Activated effector memory CD4-positive, alpha-beta T cell treated with Interleukin-2 at 50 U/mL for 16 hours (primary cell): ENCODE data around the gene ZNF236.
"Not testable (repeated sequence)": the region's sequence is repeated elsewhere in the genome, so short reads cannot be mapped to it uniquely, and the experiment has no call there.

Source experiments
- DNase-seq: peaks from one replicate; pipeline ENCODE4 v3.0.0-alpha.2; 2020

Gene ZNF236

GRCh38 chr18:76822506-76823160, at the start of gene ZNF236:
TSS of gene ZNF236 (plus strand) at chr18:76822557. CDS start at chr18:76822608, 51 bp downstream.
- DNase-seq: peak; percentile 63

GRCh38 chr18:76772665-76773064, 49.7 kb upstream of the ZNF236 start:
- DNase-seq: no peak

GRCh38 chr18:76777036-76777435, 45.3 kb upstream of the ZNF236 start:
- not testable (repeated sequence) for DNase-seq

- DNase-seq: no peak
These were observed 38.4 kb upstream of the ZNF236 start for GRCh38 chr18:76783786-76784484.

- DNase-seq: no peak
These were observed 36.5 kb upstream of the ZNF236 start for GRCh38 chr18:76785872-76786271.

GRCh38 chr18:76788571-76789317, 33.6 kb upstream of the ZNF236 start:
- DNase-seq: no peak

GRCh38 chr18:76791106-76791505, 31.3 kb upstream of the ZNF236 start:
- no peak for DNase-seq

GRCh38 chr18:76791642-76792041, 30.7 kb upstream of the ZNF236 start:
- no peak for DNase-seq

- DNase-seq: no peak
These were observed 28.0 kb upstream of the ZNF236 start for GRCh38 chr18:76794326-76794725.

GRCh38 chr18:76801567-76802505, 20.5 kb upstream of the ZNF236 start:
- DNase-seq: peak; percentile 21

- DNase-seq: no peak
These were observed 18.9 kb upstream of the ZNF236 start for GRCh38 chr18:76803413-76803812.

GRCh38 chr18:76803814-76804213, 18.5 kb upstream of the ZNF236 start:
- peak; percentile 56 for DNase-seq

GRCh38 chr18:76805221-76805620, 17.1 kb upstream of the ZNF236 start:
- no peak for DNase-seq

- DNase-seq: no peak
These were observed 16.1 kb upstream of the ZNF236 start for GRCh38 chr18:76806301-76806700.

- DNase-seq: no peak
These were observed 13.8 kb upstream of the ZNF236 start for GRCh38 chr18:76808561-76808960.

- not testable (repeated sequence) for DNase-seq
These were observed 10.8 kb upstream of the ZNF236 start for GRCh38 chr18:76811530-76811929.

GRCh38 chr18:76814256-76814655, 8.1 kb upstream of the ZNF236 start:
- DNase-seq: no peak

- no peak for DNase-seq
These were observed 6.2 kb upstream of the ZNF236 start for GRCh38 chr18:76816127-76816526.

- DNase-seq: no peak
These were observed 4.3 kb upstream of the ZNF236 start for GRCh38 chr18:76817888-76818611.

GRCh38 chr18:76819411-76820136, 2.8 kb upstream of the ZNF236 start:
- no peak for DNase-seq

- DNase-seq: no peak
These were observed 942 bp upstream of the ZNF236 start for GRCh38 chr18:76821356-76821874.
